H1 (cell line): ENCODE measurements around the gene SHQ1. TPM values are rescaled to one million over a fixed set of nuclear protein-coding genes. Genes with fewer than 3 reads are reported as not detected.
"Not testable (repeated sequence)": the region's sequence is repeated elsewhere in the genome, so short reads cannot be mapped to it uniquely, and the experiment has no call there.

Experiments used
- CTCF ChIA-PET: fragments of 300-600 bp; sonication (Branson Sonifier 250); formaldehyde crosslinking; loops from one replicate; lab custom pipeline; 2021; ENCODE audit not compliant: partially characterized antibody; lab: Charles Lee
- POLR2A ChIA-PET: fragments of 300-600 bp; sonication (Branson Sonifier 250); formaldehyde crosslinking; loops from one replicate; lab custom pipeline; 2021; ENCODE audit warnings: inconsistent platforms; ENCODE audit not compliant: partially characterized antibody; lab: Charles Lee
- DNase-seq, 2 experiments: peaks; one replicate each; pipeline versions ENCODE4 v3.0.0 to v3.0.0-alpha.2; 2010 to 2022; ENCODE audit warnings: low spot score in 2 of 2, low read depth in 1 of 2, mixed read lengths in 1 of 2
- FAIRE-seq: peaks from 2 replicates; lab custom pipeline; 2011; peaks lifted over from hg19 to GRCh38; lab: Jason Lieb, UNC
- H2AFZ ChIP-seq: 2 replicates; pipeline ENCODE4 v1.8.1; 2012; ENCODE audit warnings: low read length, inconsistent platforms
- H2AK5ac ChIP-seq: 2 replicates; pipeline ENCODE4 v1.6.1; 2013; ENCODE audit warnings: low read depth, low read length
- H2BK120ac ChIP-seq: replicated peaks from 2 replicates; pipeline ENCODE3; 2013; ENCODE audit warnings: low read depth, low read length, inconsistent platforms
- H2BK12ac ChIP-seq: 2 replicates; pipeline ENCODE4 v1.6.1; 2013; ENCODE audit warnings: low read depth, low read length
- H2BK15ac ChIP-seq: 2 replicates; pipeline ENCODE4 v1.6.1; 2013; ENCODE audit warnings: low read length
- H2BK20ac ChIP-seq: 2 replicates; pipeline ENCODE4 v1.6.1; 2013; ENCODE audit warnings: low read length
- H2BK5ac ChIP-seq: 2 replicates; pipeline ENCODE4 v1.6.1; 2013; ENCODE audit warnings: low read depth, low read length
- H3K14ac ChIP-seq: 2 replicates; pipeline ENCODE4 v1.6.1; 2013; ENCODE audit warnings: inconsistent platforms; ENCODE audit not compliant: insufficient read length
- H3K18ac ChIP-seq: 2 replicates; pipeline ENCODE4 v1.6.1; 2013; ENCODE audit warnings: low read length; ENCODE audit errors: extremely low read depth
- H3K23ac ChIP-seq: 2 replicates; pipeline ENCODE4 v1.6.1; 2013; ENCODE audit warnings: inconsistent platforms; ENCODE audit not compliant: insufficient read length
- H3K23me2 ChIP-seq: 2 replicates; pipeline ENCODE4 v1.6.1; 2013; ENCODE audit warnings: low read depth, low read length
- H3K27ac ChIP-seq: 2 replicates; pipeline ENCODE4 v1.6.1; 2011; ENCODE audit warnings: low read depth, low read length, inconsistent platforms
- H3K27me3 ChIP-seq, 4 experiments: replicated peaks in 1 of 4; 1 replicate in 1 of 4; 2 replicates in 3 of 4; pipeline versions ENCODE4 v1.6.1 to v1.8.1; 2011 to 2013; ENCODE audit warnings: low read length in 3 of 4, mild to moderate bottlenecking in 3 of 4, inconsistent platforms in 2 of 4, mixed read lengths in 2 of 4, moderate library complexity in 1 of 4; ENCODE audit not compliant: control insufficient read depth in 3 of 4, insufficient read depth in 3 of 4; ENCODE audit errors: extremely low read depth in 1 of 4
- H3K36me3 ChIP-seq, 4 experiments: 2 replicates each; pipeline versions ENCODE4 v1.6.1 to v1.8.1; 2011 to 2013; ENCODE audit warnings: mild to moderate bottlenecking in 4 of 4, low read length in 3 of 4, moderate library complexity in 2 of 4, control low read depth in 1 of 4, inconsistent platforms in 1 of 4; ENCODE audit not compliant: insufficient read depth in 4 of 4, control insufficient read depth in 2 of 4
- H3K4ac ChIP-seq: replicated peaks from 2 replicates; pipeline ENCODE3; 2013; ENCODE audit warnings: low read length, low read depth, mixed read lengths, inconsistent platforms; ENCODE audit not compliant: insufficient read length
- H3K4me1 ChIP-seq, 4 experiments: replicated peaks in 1 of 4; 1 replicate in 1 of 4; 2 replicates in 3 of 4; pipeline versions ENCODE4 v1.6.1 to v1.8.1; 2011 to 2013; ENCODE audit warnings: low read length in 3 of 4, inconsistent platforms in 2 of 4, mixed read lengths in 1 of 4; ENCODE audit not compliant: insufficient read depth in 4 of 4, control insufficient read depth in 3 of 4
- H3K4me2 ChIP-seq, 2 experiments: 2 replicates each; pipeline versions ENCODE4 v1.6.1 to v1.8.1; 2011 to 2013; ENCODE audit warnings: low read depth in 2 of 2, low read length in 2 of 2, control low read depth in 1 of 2, inconsistent platforms in 1 of 2, mild to moderate bottlenecking in 1 of 2; ENCODE audit not compliant: insufficient read depth in 1 of 2
- H3K4me3 ChIP-seq, 4 experiments: fragments of 200-600, 300-600 bp in 1 of 4; sonication (generic), shearing (Covaris generic), sonication (Bioruptor Twin) in 1 of 4; 2 replicates each; pipeline versions ENCODE4 v1.5.1 to v1.8.1; 2011 to 2016; ENCODE audit warnings: low read length in 4 of 4, low read depth in 3 of 4, control low read depth in 2 of 4, inconsistent platforms in 2 of 4, mild to moderate bottlenecking in 2 of 4, mixed read lengths in 1 of 4, moderate library complexity in 1 of 4; ENCODE audit not compliant: insufficient read depth in 2 of 4; ENCODE audit errors: extremely low read depth in 1 of 4
- H3K56ac ChIP-seq: replicated peaks from 2 replicates; pipeline ENCODE3; 2013; ENCODE audit warnings: low read depth, mild to moderate bottlenecking, mixed read lengths, low read length, inconsistent platforms; ENCODE audit not compliant: insufficient read length
- H3K79me1 ChIP-seq: 2 replicates; pipeline ENCODE4 v1.6.1; 2013; ENCODE audit warnings: low read depth, low read length, control low read depth
- H3K79me2 ChIP-seq, 2 experiments: 2 replicates each; pipeline versions ENCODE4 v1.6.1 to v1.8.1; 2012 to 2013; ENCODE audit warnings: low read length in 2 of 2, mild to moderate bottlenecking in 2 of 2, inconsistent platforms in 1 of 2; ENCODE audit not compliant: insufficient read depth in 2 of 2, control insufficient read depth in 1 of 2
- H3K9ac ChIP-seq, 4 experiments: replicated peaks in 1 of 4; 1 replicate in 1 of 4; 2 replicates in 3 of 4; pipeline versions ENCODE4 v1.6.1 to v1.8.1; 2011 to 2013; ENCODE audit warnings: low read depth in 3 of 4, low read length in 3 of 4, control low read depth in 2 of 4, mild to moderate bottlenecking in 2 of 4, moderate library complexity in 2 of 4, inconsistent platforms in 1 of 4; ENCODE audit errors: extremely low read depth in 1 of 4
- H3K9me3 ChIP-seq, 2 experiments: 2 replicates each; pipeline versions ENCODE4 v1.6.1 to v1.8.1; 2012 to 2013; ENCODE audit warnings: mild to moderate bottlenecking in 2 of 2, moderate library complexity in 2 of 2, control low read depth in 1 of 2, inconsistent platforms in 1 of 2, low read depth in 1 of 2, low read length in 1 of 2, mixed read lengths in 1 of 2; ENCODE audit not compliant: insufficient read depth in 2 of 2
- H4K20me1 ChIP-seq, 2 experiments: replicated peaks in 1 of 2; 2 replicates each; pipeline versions ENCODE3 to v1.8.1; 2011 to 2013; ENCODE audit warnings: inconsistent platforms in 2 of 2, low read length in 2 of 2, mild to moderate bottlenecking in 1 of 2; ENCODE audit not compliant: insufficient read depth in 2 of 2, control insufficient read depth in 1 of 2
- H4K5ac ChIP-seq: 2 replicates; pipeline ENCODE4 v1.6.1; 2013; ENCODE audit warnings: low read length, low read depth, mixed read lengths, inconsistent platforms; ENCODE audit not compliant: insufficient read length
- H4K8ac ChIP-seq: 2 replicates; pipeline ENCODE4 v1.8.0; 2013; ENCODE audit warnings: mild to moderate bottlenecking, moderate library complexity, low read length, inconsistent platforms; ENCODE audit not compliant: insufficient read depth; ENCODE audit errors: extremely low read depth
- H4K91ac ChIP-seq: replicated peaks from 2 replicates; pipeline ENCODE3; 2013; ENCODE audit warnings: low read length, mixed read lengths, inconsistent platforms; ENCODE audit not compliant: insufficient read length
- WGBS, 2 experiments: shearing (Covaris generic) in 1 of 2; methylation state at CpG; one replicate each; pipeline versions ENCODE4 v1.1.6 to v1.1.7; 2013 to 2015; ENCODE audit warnings: low lambda C conversion rate in 2 of 2, mixed read lengths in 2 of 2, inconsistent platforms in 1 of 2, low coverage in 1 of 2, missing lambda C conversion rate in 1 of 2; ENCODE audit not compliant: insufficient replicate concordance in 2 of 2, insufficient coverage in 1 of 2, insufficient read length in 1 of 2; ENCODE audit errors: extremely low coverage in 1 of 2, missing lambda C conversion rate in 1 of 2; 5-methylcytosine and 5-hydroxymethylcytosine counted together
- polyA plus RNA-seq, 7 experiments: library from polyadenylated mRNA; depleted of rRNA in 3 of 7; stranded (reverse) in 5 of 7; unstranded in 2 of 7; fragments of >200 nt in 5 of 7; fragments of 200-250 nt in 2 of 7; gene quantifications; 1 replicate in 5 of 7; 2 replicates in 1 of 7; 4 replicates in 1 of 7; pipeline versions ENCODE4 v1.2.1 to v1.2.3, GENCODE V29; 2011 to 2013; ENCODE audit warnings: missing spikeins in 2 of 7, mixed read lengths in 2 of 7
- total RNA-seq: library from RNA; stranded (reverse); fragmentation: NEBNext Ultra II Directional; extraction: Animal tissue kit (Norgen Biotek cat#: 25700); gene quantifications from 2 replicates; pipeline ENCODE4 v1.2.1, GENCODE V29; 2021

SHQ1 gene
- total and polyA plus RNA-seq, 2 of the 8 experiments (the other 6 are each of a cell fraction or from before 2014, with no cell fraction given): 10.7 to 34.4 TPM

- CTCF ChIA-PET, POLR2A ChIA-PET, H4K20me1 ChIP-seq, H3K18ac ChIP-seq, H3K4me2 ChIP-seq, H2AK5ac ChIP-seq, H2BK15ac ChIP-seq, H3K14ac ChIP-seq, H4K8ac ChIP-seq, H2BK5ac ChIP-seq, H3K27me3 ChIP-seq, H3K36me3 ChIP-seq, H3K23me2 ChIP-seq, H2BK120ac ChIP-seq, H3K4me1 ChIP-seq, H3K79me1 ChIP-seq, H3K9ac ChIP-seq, H3K27ac ChIP-seq, H2BK12ac ChIP-seq, H3K56ac ChIP-seq, H2BK20ac ChIP-seq, H3K4ac ChIP-seq, H4K5ac ChIP-seq, H3K4me3 ChIP-seq, H2AFZ ChIP-seq, H4K91ac ChIP-seq, H3K79me2 ChIP-seq, H3K23ac ChIP-seq, DNase-seq, FAIRE-seq: not testable (repeated sequence)
- peaks cover 13 to 18% of the 10 kb centered on the region in 2 experiments for H3K9me3 ChIP-seq
- 90% methylated on average over 2 of the region's 3 CpGs; no CpG with 5 or more reads in 1 of the 2 experiments for WGBS, 2 experiments
These were observed 134.1 kb downstream of the SHQ1 start for GRCh38 chr3:72714135-72714534.

DNA sequence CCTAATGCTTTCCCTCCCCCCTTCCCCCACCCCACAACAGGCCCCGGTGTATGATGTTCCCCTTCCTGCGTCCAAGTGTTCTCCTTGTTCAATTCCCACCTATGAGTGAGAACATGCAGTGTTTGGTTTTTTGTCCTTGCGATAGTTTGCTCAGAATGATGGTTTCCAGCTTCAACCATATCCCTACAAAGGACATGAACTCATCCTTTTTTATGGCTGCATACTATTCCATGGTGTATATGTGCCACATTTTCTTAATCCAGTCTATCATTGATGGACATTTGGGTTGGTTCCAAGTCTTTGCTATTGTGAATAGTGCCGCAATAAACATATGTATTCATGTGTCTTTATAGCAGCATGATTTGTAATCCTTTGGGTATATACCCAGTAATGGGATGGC is 137.8 kb downstream of the SHQ1 start:
- H3K36me3 ChIP-seq, H3K14ac ChIP-seq, H3K4ac ChIP-seq, H3K23me2 ChIP-seq, H3K27me3 ChIP-seq, H3K9me3 ChIP-seq, H2AFZ ChIP-seq, H2AK5ac ChIP-seq, H3K18ac ChIP-seq, DNase-seq, H3K4me3 ChIP-seq, H3K27ac ChIP-seq, H2BK15ac ChIP-seq, FAIRE-seq, H2BK20ac ChIP-seq, H2BK120ac ChIP-seq, H2BK12ac ChIP-seq, POLR2A ChIA-PET, H3K9ac ChIP-seq, H3K4me2 ChIP-seq, CTCF ChIA-PET, H3K23ac ChIP-seq, H2BK5ac ChIP-seq, H4K91ac ChIP-seq, H3K79me2 ChIP-seq, H4K8ac ChIP-seq, H3K56ac ChIP-seq, H4K20me1 ChIP-seq, H3K79me1 ChIP-seq, H4K5ac ChIP-seq, H3K4me1 ChIP-seq: not testable (repeated sequence)
- WGBS, 2 experiments: 94% methylated on average over 4 of the region's 4 CpGs; no CpG with 5 or more reads in 1 of the 2 experiments
